Colonic mucosa (tissue), 4 donors: ENCODE data around the gene NPFFR1. TPM values are rescaled to one million over a fixed set of nuclear protein-coding genes. Genes with fewer than 3 reads are reported as not detected.

ENCODE experiments used
- DNase-seq: peaks from one replicate; pipeline ENCODE4 v3.0.0-alpha.2; 2020
- H3K27ac ChIP-seq: fragments of 200-600 bp; one replicate; pipeline ENCODE4 v1.8.0; 2021
- H3K27me3 ChIP-seq: fragments of 200-600 bp; one replicate; pipeline ENCODE4 v1.8.0; 2021
- H3K36me3 ChIP-seq: fragments of 200-600 bp; one replicate; pipeline ENCODE4 v1.8.0; 2021
- H3K4me1 ChIP-seq: fragments of 200-600 bp; one replicate; pipeline ENCODE4 v1.8.0; 2021; ENCODE audit warnings: mild to moderate bottlenecking
- H3K4me3 ChIP-seq: fragments of 200-600 bp; one replicate; pipeline ENCODE4 v1.8.0; 2021
- H3K9ac ChIP-seq, 2 donors: one replicate each; pipeline ENCODE4 v1.7.0; 2013; ENCODE audit warnings: control low read depth in 2 of 2, low read depth in 2 of 2, low read length in 2 of 2
- H3K9me3 ChIP-seq: fragments of 200-600 bp; one replicate; pipeline ENCODE4 v1.8.0; 2021
- CTCF ChIP-seq: fragments of 200-600 bp; IDR thresholded peaks from one replicate; pipeline ENCODE4 v1.8.0; 2022; ENCODE audit warnings: antibody characterized with exemption, mild to moderate bottlenecking
- intact Hi-C: fragments of 100-400 bp; cut with DNase I; formaldehyde crosslinking; loops from one replicate; pipeline ENCODE4 v1.14.1; 2022
- total RNA-seq, 2 donors: library from RNA; stranded (reverse); fragmentation: NEBNext Ultra II Directional in 1 of 2; extraction: Animal tissue kit (Norgen Biotek cat#: 25700) in 1 of 2; gene quantifications; one replicate each; pipeline ENCODE4 v1.2.1, GENCODE V29; 2021
- donor health status: healthy.
- donor health status: DM: no; HTN: no; CAD: no.
- donor health status: DM: no; HTN: no; CAD: no.

NPFFR1 gene
- total RNA-seq, 2 donors from 2014 or later: 0.07 to 0.08 TPM

DNA sequence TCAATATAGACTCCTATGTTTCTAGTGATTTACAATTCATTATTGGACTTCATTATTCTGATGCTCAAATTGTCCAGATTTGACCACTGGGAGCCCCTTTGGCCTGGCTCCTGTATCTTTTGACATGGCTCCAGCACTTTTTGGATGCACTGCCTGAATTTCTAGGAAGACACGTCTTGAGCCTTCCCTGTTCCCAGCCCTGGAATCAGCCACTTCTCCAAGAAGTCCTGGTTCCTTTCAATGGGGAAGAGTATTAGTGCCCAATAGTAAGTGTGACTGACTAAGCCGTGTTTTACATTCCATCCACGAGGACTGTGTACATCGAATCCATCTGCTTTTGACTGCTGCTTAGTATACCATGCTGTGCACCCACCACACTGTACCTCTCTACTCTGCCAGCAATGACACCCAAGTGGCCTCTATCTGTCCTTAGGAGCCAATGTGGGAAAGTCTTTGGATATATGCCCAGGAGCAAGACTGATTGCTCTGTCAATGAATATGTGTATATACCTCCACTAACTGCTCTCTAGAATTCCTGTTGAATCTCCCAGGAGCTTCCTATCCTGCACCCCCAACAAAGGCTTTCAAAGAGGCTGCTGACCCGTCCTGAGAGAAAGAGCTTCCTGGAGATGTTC, 23.2 kb upstream of the NPFFR1 start:
- no peak for TF ChIP-seq CTCF
- no peaks in the 10 kb centered on the region for H3K4me1 ChIP-seq
- no peak overlapping the region for H3K4me3 ChIP-seq
- DNase-seq: no peak
- intact Hi-C loops: no loop called here
- no peaks in the 10 kb centered on the region for H3K36me3 ChIP-seq
- H3K27me3 ChIP-seq: no peaks in the 10 kb centered on the region
- H3K27ac ChIP-seq: no peak overlapping the region
- H3K9me3 ChIP-seq: no peaks in the 10 kb centered on the region
- no peak overlapping the region for H3K9ac ChIP-seq

DNA sequence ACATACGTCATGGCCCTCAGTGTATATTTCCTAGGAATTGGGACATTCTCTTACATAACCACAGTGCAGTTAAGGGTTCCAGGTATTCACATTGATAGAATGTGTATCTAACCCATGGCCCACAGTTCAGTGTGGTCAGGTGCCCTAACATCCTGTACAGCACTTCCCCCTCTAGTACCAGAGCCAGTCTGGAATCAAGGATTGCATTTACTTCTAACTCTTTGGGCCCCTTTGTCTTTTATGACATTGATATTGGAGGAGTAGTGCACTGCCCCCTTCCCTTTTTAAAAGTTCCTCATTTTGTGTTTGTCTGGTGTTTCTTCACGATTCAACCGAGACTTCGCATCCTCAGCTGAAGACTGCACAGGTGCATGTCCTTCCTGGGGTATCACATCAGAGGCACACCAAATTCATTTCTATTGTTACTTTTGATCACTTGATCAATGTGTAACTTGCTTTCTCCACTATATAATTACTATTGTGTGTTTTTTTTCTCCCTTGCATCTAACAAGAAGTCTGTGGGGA, 22.4 kb upstream of the NPFFR1 start:
- no peak for TF ChIP-seq CTCF
- H3K4me1 ChIP-seq: no peaks in the 10 kb centered on the region
- DNase-seq: no peak
- no peaks in the 10 kb centered on the region for H3K36me3 ChIP-seq
- no peak overlapping the region for H3K27ac ChIP-seq
- intact Hi-C loops: no loop called here
- no peaks in the 10 kb centered on the region for H3K27me3 ChIP-seq
- no peaks in the 10 kb centered on the region for H3K9me3 ChIP-seq
- H3K4me3 ChIP-seq: no peak overlapping the region
- H3K9ac ChIP-seq: no peak overlapping the region

- TF ChIP-seq CTCF: no peak
- no peak for DNase-seq
- Histone ChIP-seq H3K36me3 (no peaks in the 10 kb centered on the region), H3K4me3 (no peak overlapping the region), H3K9me3 (no peaks in the 10 kb centered on the region), H3K27me3 (no peaks in the 10 kb centered on the region), H3K9ac (no peak overlapping the region), H3K27ac (no peak overlapping the region), H3K4me1 (no peaks in the 10 kb centered on the region)
- intact Hi-C loops: no loop called here
Measured at GRCh38 chr10:70303730-70304129, 19.9 kb upstream of the NPFFR1 start.

GRCh38 chr10:70302292-70302691, 18.5 kb upstream of the NPFFR1 start:
- Histone ChIP-seq H3K9me3 (no peaks in the 10 kb centered on the region), H3K4me3 (no peak overlapping the region), H3K27me3 (no peaks in the 10 kb centered on the region), H3K9ac (no peak overlapping the region), H3K4me1 (no peaks in the 10 kb centered on the region), H3K36me3 (no peaks in the 10 kb centered on the region), H3K27ac (no peak overlapping the region)
- intact Hi-C loops: no loop called here
- no peak for TF ChIP-seq CTCF
- DNase-seq: no peak

- H3K9me3 ChIP-seq: no peaks in the 10 kb centered on the region
- H3K4me1 ChIP-seq: no peaks in the 10 kb centered on the region
- H3K9ac ChIP-seq: no peak overlapping the region
- H3K27me3 ChIP-seq: no peaks in the 10 kb centered on the region
- H3K36me3 ChIP-seq: no peaks in the 10 kb centered on the region
- no peak for TF ChIP-seq CTCF
- H3K4me3 ChIP-seq: no peak overlapping the region
- no peak for DNase-seq
- H3K27ac ChIP-seq: no peak overlapping the region
- intact Hi-C loops: no loop called here
Measured at GRCh38 chr10:70300908-70301597, 17.2 kb upstream of the NPFFR1 start.
